GM21390 (cell line): ENCODE results near the gene TGFA.

ENCODE experiments used
- ATAC-seq: cut with Tn5 transposase; IDR thresholded peaks from one replicate; pipeline ENCODE4 v1.9.1; 2021; ENCODE audit not compliant: unreplicated experiment

TGFA gene

GRCh38 chr2:70425682-70426301 lies 127.8 kb downstream of the TGFA start:
- no peak for ATAC-seq

DNA sequence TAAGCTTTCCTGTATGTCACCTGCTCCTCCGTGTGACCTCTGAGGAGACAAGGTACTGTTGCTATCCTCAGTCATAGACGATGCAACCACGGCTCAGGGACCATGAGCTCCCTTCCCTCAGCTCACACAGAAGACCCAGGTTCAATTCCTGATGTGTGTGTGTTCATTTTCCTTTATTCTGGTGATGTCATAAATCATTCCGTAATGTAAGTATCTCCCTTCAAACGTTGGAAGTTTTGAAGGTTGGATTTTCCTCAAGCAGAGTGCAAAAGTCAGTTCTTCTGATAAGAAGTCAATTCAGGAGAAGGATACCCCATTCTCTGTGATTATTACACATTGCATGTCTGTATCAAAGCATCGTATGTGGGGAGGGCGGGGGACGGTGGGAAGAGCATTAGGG lies 132.9 kb downstream of the TGFA start:
- no peak for ATAC-seq

GRCh38 chr2:70420143-70420542 lies 133.5 kb downstream of the TGFA start:
- no peak for ATAC-seq

GRCh38 chr2:70418514-70418913 lies 135.1 kb downstream of the TGFA start:
- no peak for ATAC-seq

- ATAC-seq: no peak
Observed at GRCh38 chr2:70417011-70417410, 136.6 kb downstream of the TGFA start.

DNA sequence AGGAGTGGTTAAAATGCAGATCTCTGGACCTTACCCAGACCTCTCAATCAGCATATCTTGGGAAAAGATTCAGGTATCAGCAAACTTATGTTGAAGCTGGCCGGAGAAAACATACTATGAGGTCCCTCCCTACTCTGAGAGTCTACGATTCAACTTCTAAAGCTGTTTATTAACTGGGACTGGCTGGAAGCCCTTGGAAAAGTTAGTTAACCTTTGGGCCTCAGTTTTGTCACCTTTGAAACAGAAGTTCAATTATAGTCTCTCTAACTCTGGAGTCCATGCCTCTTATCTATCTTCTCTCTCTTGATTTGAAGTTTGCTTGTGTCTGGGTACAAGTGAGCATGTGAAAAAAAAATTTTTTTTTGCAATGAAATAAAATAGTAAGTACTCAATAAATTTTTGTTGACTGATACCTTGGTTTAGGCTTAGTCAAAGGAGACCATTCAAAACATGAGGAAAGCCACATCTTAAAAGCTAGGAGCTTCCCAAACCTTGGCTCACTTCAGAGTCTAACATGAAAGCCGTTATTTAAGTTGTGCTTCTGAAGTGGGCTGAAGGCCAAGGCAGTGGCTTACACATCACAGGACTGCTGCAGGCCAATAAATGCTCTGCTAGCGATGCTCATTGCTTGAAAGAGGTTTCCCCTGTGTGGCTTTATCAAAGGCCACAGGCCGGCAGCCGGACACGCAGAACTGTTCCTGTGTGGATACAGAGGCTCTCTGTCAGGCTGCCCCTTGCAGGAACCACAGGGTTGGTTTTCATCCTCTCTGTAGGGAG lies 141.1 kb downstream of the TGFA start:
- ATAC-seq: no peak

GRCh38 chr2:70411483-70412125 lies 142.0 kb downstream of the TGFA start:
- no peak for ATAC-seq

DNA sequence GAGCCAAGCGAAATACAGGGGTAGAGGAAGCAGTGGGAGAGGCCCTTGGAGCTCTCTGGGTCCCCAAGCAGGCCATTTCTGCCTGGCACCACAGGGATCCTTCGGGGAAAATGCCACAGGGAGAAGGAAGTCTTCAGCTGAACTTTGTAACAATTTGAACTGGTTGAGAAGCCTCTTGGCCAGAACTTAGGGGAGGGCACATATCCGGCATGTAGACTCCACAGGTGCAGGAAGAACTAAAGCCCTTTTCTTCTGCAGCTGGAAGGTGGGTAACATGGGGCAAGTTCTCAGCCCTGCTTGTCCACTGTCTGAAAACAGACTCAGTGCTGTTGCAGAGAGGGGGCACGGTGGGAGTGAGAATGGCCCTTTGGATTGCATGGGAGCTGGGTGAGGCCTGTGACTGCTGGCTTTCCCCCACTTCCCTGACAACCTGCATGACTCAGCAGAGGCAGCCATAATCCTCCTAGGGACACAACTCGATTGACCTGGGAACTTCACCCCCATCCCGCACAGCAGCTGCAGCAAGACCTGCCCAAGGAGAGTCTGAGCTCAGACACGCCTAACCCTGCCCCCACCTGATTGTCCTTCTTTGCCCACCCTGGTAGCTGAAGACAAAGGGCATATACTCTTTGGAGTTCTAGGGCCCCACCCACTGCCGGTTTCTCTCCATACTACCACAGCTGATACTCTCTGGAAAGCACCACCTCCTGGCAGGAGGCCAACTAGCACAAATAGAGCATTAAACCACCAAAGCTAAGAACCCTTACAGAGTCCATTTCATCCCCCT lies 150.2 kb downstream of the TGFA start:
- ATAC-seq: no peak

DNA sequence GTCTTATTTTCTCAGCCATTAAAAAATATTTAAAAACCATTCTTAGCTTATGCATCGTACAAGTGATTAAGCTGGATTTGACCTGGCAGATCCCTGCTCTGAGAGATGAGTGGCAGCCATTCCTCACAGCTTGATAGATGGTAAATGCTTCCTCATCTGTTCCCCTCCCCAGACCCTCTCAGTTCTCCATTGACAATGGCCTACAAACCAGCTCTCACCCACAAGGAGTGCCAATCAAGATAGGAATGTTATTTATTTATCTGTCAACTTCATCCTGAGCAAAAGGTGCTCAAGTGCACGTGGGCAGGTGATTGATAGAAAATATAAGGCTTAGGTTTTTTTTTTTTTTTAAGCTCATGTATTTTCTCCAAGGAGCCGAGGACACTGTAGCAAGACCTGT lies 153.1 kb downstream of the TGFA start:
- ATAC-seq: no peak

DNA sequence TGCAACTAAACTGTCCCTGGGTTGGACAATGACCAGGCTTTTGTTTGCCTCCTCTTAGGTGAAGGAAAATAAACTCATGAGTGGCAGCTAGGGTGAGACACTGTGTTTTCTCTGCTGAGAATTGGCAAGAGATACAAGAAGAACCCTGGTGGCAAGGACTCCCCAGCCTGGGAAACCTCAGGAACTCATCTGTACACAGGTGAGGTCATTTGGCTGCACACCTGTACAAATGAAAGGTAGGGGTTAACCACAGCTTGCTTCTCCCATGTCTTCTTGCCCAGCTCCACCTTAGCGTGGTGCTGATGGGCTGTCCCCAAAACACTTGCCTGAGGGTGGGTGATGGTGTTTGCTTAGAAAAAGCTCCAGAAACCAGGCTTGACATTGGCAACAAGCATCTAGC lies 154.6 kb downstream of the TGFA start:
- ATAC-seq: no peak
